Epithelial cell of esophagus (primary cell): ENCODE results near the gene LRP1-AS.
A peak's percentile ranks its signal among the peaks of the same experiment; 100 is the strongest.

Source experiments
- DNase-seq: peaks from one replicate; pipeline ENCODE4 v3.0.0; 2010; ENCODE audit warnings: low read depth
- H3K4me3 ChIP-seq: 2 replicates; pipeline ENCODE4 v1.5.1; 2011; ENCODE audit warnings: mild to moderate bottlenecking, low read length, control low read depth
- TF ChIP-seq, protein P1 (sequence below): IDR thresholded peaks from 2 replicates; pipeline ENCODE4 v1.5.1; 2011; ENCODE audit warnings: low read depth, mild to moderate bottlenecking, low read length, control low read depth, inconsistent platforms; ENCODE audit not compliant: insufficient read depth; ENCODE audit errors: missing control alignments

Gene LRP1-AS

GRCh38 chr12:57151741-57152630, 4.6 kb upstream of the LRP1-AS start:
- DNase-seq = peak; percentile 66
- TF ChIP-seq, protein P1, sequence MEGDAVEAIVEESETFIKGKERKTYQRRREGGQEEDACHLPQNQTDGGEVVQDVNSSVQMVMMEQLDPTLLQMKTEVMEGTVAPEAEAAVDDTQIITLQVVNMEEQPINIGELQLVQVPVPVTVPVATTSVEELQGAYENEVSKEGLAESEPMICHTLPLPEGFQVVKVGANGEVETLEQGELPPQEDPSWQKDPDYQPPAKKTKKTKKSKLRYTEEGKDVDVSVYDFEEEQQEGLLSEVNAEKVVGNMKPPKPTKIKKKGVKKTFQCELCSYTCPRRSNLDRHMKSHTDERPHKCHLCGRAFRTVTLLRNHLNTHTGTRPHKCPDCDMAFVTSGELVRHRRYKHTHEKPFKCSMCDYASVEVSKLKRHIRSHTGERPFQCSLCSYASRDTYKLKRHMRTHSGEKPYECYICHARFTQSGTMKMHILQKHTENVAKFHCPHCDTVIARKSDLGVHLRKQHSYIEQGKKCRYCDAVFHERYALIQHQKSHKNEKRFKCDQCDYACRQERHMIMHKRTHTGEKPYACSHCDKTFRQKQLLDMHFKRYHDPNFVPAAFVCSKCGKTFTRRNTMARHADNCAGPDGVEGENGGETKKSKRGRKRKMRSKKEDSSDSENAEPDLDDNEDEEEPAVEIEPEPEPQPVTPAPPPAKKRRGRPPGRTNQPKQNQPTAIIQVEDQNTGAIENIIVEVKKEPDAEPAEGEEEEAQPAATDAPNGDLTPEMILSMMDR = no peak
- no peak overlapping the region for H3K4me3 ChIP-seq

- TF ChIP-seq, protein P1 = no peak
- no peak for DNase-seq
- H3K4me3 ChIP-seq = no peak overlapping the region
These were observed 3.1 kb upstream of the LRP1-AS start for GRCh38 chr12:57150400-57151000.

DNA sequence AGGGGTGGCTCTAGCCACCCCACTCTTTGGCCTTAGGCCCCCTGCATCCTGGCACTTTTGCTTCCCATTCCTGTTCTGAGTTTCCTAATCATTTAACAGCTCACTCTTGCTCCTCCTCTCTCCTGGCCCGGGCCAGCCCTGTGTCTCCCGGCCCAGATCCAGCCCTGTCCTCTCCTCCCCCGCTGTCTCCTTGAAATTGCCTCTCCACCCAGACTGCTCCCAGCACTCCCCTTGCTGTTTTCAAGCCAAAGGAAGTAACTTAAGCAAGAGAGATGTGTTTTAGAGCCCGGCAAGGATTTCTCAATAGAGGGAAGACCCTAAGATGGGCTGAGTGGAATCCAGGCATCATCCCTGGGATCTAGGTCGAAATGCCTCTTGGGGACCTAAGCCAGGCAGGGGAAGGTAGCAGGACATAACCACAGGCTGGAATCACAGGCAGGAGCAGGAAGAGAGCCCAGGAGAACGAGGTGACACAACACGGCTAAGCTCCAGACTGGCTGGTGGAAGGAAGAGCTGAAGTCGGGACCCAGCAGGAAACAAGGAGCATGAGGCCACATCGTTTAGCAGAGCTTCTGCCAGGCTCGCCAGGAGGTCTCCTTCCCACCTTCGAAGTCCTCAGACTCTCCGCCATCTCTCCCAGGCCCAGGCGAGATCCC, 2.0 kb upstream of the LRP1-AS start:
- peak; percentile 17 for DNase-seq
- no peak overlapping the region for H3K4me3 ChIP-seq
- TF ChIP-seq, protein P1 = no peak

DNA sequence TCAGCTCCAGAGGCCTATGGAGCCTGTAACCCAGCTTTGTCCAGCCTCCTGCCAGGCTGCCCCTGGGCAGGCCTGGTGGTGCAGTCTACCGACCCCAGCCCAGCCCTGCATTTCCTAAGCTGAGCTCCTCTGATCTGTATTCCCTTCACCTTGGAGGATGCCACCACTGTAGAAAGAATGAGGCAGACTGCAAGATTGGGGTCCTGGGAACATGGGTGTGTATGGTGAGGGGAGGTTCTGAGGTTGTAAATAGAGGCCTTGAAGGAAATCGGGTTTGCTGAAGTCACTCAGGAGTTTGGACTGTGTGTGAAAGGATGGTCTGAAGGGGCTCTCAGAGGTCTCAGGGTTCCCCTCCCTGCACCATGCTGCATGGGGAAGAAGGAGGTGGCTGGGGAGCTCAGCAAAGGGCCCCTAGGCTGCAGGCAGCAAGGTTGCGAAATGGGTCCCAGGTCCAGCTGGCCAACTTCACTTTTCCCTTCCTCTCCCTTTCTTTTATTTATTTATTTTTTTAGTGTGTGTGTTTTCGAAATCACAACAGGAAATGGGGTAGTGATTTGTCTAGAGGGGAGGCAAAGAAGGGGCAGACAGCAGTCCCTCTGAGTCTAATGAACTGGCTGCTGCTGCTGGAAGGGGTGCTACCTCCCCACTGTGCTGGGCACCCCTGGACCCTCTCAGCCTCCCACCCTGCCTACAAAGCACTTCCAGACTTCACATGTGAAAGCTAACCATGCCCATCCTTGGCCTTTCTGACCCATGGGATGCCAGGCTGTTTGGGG, 1.2 kb upstream of the LRP1-AS start:
- TF ChIP-seq, protein P1 = no peak
- H3K4me3 ChIP-seq = no peak overlapping the region

GRCh38 chr12:57146092-57146491, 1.3 kb downstream of the LRP1-AS start:
- TF ChIP-seq, protein P1 = no peak
- DNase-seq = no peak
- no peak overlapping the region for H3K4me3 ChIP-seq

More for the DNA sequence above, 1.2 kb upstream of the LRP1-AS start:
- peak; percentile 14 for DNase-seq

DNA sequence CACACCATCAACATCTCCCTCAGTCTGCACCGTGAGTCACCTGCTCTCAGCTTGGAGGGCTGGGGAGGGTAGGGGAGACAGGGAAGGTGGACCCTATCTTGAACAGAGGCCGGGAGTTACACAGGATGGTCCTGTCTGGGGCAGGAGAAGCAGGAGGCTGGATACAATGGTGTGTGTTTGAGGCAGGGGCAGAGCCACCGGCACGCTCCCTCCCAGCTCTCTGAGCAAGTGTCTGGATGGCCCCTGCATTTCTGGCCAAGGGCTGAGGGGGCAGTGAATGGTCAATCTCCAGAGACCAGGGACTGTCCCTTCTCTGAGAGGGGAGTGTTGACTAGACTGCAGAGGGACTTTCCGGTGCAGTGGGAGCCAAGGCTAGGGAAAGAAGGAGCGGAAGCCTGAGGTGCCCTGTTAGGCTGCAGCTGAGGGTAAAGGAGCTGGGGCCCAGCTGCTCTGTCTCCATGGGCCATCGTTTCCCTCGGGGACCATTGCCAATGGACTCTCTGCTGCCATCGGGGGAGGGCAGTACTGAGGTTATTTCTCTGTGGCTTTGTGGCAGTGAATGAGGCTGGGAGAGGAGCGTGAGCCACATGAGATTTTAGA, 1.9 kb downstream of the LRP1-AS start:
- no peak for DNase-seq
- TF ChIP-seq, protein P1 = no peak
- H3K4me3 ChIP-seq = no peak overlapping the region
